GM11168 (cell line): Measurements from ENCODE around the gene PKDREJ.

Source experiments
- in situ Hi-C: fragments of 300-500 bp; cut with MboI; formaldehyde crosslinking; loops from one replicate; pipeline ENCODE4 v1.12.0; 2022; ENCODE audit warnings: low sequenced_read_pairs; ENCODE audit not compliant: unreplicated experiment

Gene PKDREJ

GRCh38 chr22:46240907-46241306, 22.2 kb downstream of the PKDREJ start:
- in situ Hi-C loops = no loop called here

GRCh38 chr22:46240506-46240905, 22.6 kb downstream of the PKDREJ start:
- in situ Hi-C loops = no loop called here

- in situ Hi-C loops = no loop called here
Measured at GRCh38 chr22:46240073-46240472, 23.1 kb downstream of the PKDREJ start.

- in situ Hi-C loops = no loop called here
Measured at GRCh38 chr22:46239261-46240048, 23.7 kb downstream of the PKDREJ start.

- in situ Hi-C loops = no loop called here
Measured at GRCh38 chr22:46238541-46238940, 24.6 kb downstream of the PKDREJ start.

- in situ Hi-C loops = no loop called here
Measured at GRCh38 chr22:46237453-46238124, 25.6 kb downstream of the PKDREJ start.

GRCh38 chr22:46234969-46235368, 28.2 kb downstream of the PKDREJ start:
- in situ Hi-C loops = no loop called here

- in situ Hi-C loops = no loop called here
Measured at GRCh38 chr22:46233231-46233630, 29.9 kb downstream of the PKDREJ start.

GRCh38 chr22:46230262-46230901, 32.8 kb downstream of the PKDREJ start:
- in situ Hi-C loops = no loop called here

GRCh38 chr22:46229701-46230100, 33.4 kb downstream of the PKDREJ start:
- in situ Hi-C loops = no loop called here

GRCh38 chr22:46226577-46226976, 36.6 kb downstream of the PKDREJ start:
- in situ Hi-C loops = no loop called here

- in situ Hi-C loops = no loop called here
Measured at GRCh38 chr22:46225631-46226030, 37.5 kb downstream of the PKDREJ start.

GRCh38 chr22:46224898-46225290, 38.2 kb downstream of the PKDREJ start:
- in situ Hi-C loops = no loop called here

GRCh38 chr22:46224044-46224897, 38.9 kb downstream of the PKDREJ start:
- in situ Hi-C loops = no loop called here

GRCh38 chr22:46220921-46221320, 42.2 kb downstream of the PKDREJ start:
- in situ Hi-C loops = no loop called here

GRCh38 chr22:46219636-46220035, 43.5 kb downstream of the PKDREJ start:
- in situ Hi-C loops = no loop called here

GRCh38 chr22:46214616-46215015, 48.5 kb downstream of the PKDREJ start:
- in situ Hi-C loops = no loop called here

GRCh38 chr22:46214149-46214548, 49.0 kb downstream of the PKDREJ start:
- in situ Hi-C loops = no loop called here

- in situ Hi-C loops = no loop called here
Measured at GRCh38 chr22:46213052-46213451, 50.1 kb downstream of the PKDREJ start.

GRCh38 chr22:46212195-46212594, 50.9 kb downstream of the PKDREJ start:
- in situ Hi-C loops = no loop called here
